SK-N-MC (cell line): ENCODE results near the gene BMPR1B.

Experiments used
- EZH2 ChIP-seq: fragments of 200-600 bp; sonication (generic); IDR thresholded peaks from one replicate; pipeline ENCODE4 v1.6.1; 2017; ENCODE audit warnings: antibody characterized with exemption
- FOXP2 ChIP-seq: optimal IDR thresholded peaks from 2 replicates; pipeline ENCODE3; 2011; ENCODE audit warnings: mild to moderate bottlenecking, moderate library complexity; ENCODE audit not compliant: insufficient read depth; ENCODE audit errors: extremely low read length, control extremely low read depth
- POLR2AphosphoS5 ChIP-seq: IDR thresholded peaks from 2 replicates; pipeline ENCODE4 v1.6.1; 2012; ENCODE audit warnings: mild to moderate bottlenecking, low read depth, low read length, borderline replicate concordance

- TF ChIP-seq EZH2, result no peak
- no peak for TF ChIP-seq POLR2AphosphoS5
- no peak for TF ChIP-seq FOXP2
Measured at GRCh38 chr4:95124906-95125504, 367.2 kb downstream of the BMPR1B start.
